Uterus (tissue), 4 donors: Measurements from ENCODE around the gene TMBIM4. TPM values are rescaled to one million over a fixed set of nuclear protein-coding genes. Genes with fewer than 3 reads are reported as not detected.
"Not testable (repeated sequence)": the region's sequence is repeated elsewhere in the genome, so short reads cannot be mapped to it uniquely, and the experiment has no call there.

Experiments
- DNase-seq, 2 donors: peaks; one replicate each; pipeline ENCODE4 v3.0.0-alpha.2; 2019 to 2020
- H3K27ac ChIP-seq, 2 donors: fragments of 200-600 bp; sonication (generic); 1 replicate in 1 of 2; 2 replicates in 1 of 2; pipeline ENCODE4 v1.5.1; 2016 to 2018
- H3K27me3 ChIP-seq, 2 donors: fragments of 200-600 bp; sonication (generic); one replicate each; pipeline ENCODE4 v1.5.1; 2018 to 2019; ENCODE audit warnings: control low read depth in 1 of 2
- H3K36me3 ChIP-seq, 2 donors: fragments of 200-600 bp; sonication (generic); one replicate each; pipeline ENCODE4 v1.5.1; 2019; ENCODE audit warnings: control low read depth in 1 of 2
- H3K4me1 ChIP-seq, 2 donors: fragments of 200-600 bp; sonication (generic); one replicate each; pipeline ENCODE4 v1.5.1; 2018 to 2019; ENCODE audit warnings: control low read depth in 1 of 2
- H3K4me3 ChIP-seq, 2 donors: fragments of 200-600 bp; sonication (generic); 1 replicate in 1 of 2; 2 replicates in 1 of 2; pipeline ENCODE4 v1.5.1; 2018 to 2019; ENCODE audit warnings: mild to moderate bottlenecking in 1 of 2
- H3K9me3 ChIP-seq, 2 donors: fragments of 200-600 bp; sonication (generic); one replicate each; pipeline ENCODE4 v1.5.1; 2019; ENCODE audit warnings: control low read depth in 1 of 2
- POLR2A ChIP-seq, 2 donors: fragments of 450-650 bp; IDR thresholded peaks; one replicate each; pipeline ENCODE4 v1.6.1; 2016; ENCODE audit warnings: antibody characterized with exemption in 2 of 2, mild to moderate bottlenecking in 1 of 2, moderate library complexity in 1 of 2
- intact Hi-C: fragments of 100-400 bp; cut with DNase I; formaldehyde crosslinking; loops from one replicate; pipeline ENCODE4 v1.15.1; 2023; ENCODE audit warnings: low total_unique reads
- total RNA-seq, 4 donors: library from RNA; depleted of rRNA in 3 of 4; stranded (reverse); fragments of >200 nt in 3 of 4; gene quantifications; one replicate each; pipeline versions ENCODE4 v1.1.0 to v1.2.4, GENCODE V29; 2014 to 2023
- TF ChIP-seq, protein P1 (sequence below), 4 experiments: fragments of 200-600 bp in 2 of 4; fragments of 450-650 bp in 2 of 4; sonication (generic) in 2 of 4; IDR thresholded peaks; one replicate each; pipeline ENCODE4 v1.5.1; 2016 to 2019; ENCODE audit warnings: antibody characterized with exemption in 4 of 4, mild to moderate bottlenecking in 2 of 4, moderate library complexity in 1 of 4
- donor health status: DM: yes; HTN: yes; CAD: no.

TMBIM4 gene, protein sequence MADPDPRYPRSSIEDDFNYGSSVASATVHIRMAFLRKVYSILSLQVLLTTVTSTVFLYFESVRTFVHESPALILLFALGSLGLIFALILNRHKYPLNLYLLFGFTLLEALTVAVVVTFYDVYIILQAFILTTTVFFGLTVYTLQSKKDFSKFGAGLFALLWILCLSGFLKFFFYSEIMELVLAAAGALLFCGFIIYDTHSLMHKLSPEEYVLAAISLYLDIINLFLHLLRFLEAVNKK
- total RNA-seq = 100 to 1,000 TPM; 102 to 187 (median 146) TPM

DNA sequence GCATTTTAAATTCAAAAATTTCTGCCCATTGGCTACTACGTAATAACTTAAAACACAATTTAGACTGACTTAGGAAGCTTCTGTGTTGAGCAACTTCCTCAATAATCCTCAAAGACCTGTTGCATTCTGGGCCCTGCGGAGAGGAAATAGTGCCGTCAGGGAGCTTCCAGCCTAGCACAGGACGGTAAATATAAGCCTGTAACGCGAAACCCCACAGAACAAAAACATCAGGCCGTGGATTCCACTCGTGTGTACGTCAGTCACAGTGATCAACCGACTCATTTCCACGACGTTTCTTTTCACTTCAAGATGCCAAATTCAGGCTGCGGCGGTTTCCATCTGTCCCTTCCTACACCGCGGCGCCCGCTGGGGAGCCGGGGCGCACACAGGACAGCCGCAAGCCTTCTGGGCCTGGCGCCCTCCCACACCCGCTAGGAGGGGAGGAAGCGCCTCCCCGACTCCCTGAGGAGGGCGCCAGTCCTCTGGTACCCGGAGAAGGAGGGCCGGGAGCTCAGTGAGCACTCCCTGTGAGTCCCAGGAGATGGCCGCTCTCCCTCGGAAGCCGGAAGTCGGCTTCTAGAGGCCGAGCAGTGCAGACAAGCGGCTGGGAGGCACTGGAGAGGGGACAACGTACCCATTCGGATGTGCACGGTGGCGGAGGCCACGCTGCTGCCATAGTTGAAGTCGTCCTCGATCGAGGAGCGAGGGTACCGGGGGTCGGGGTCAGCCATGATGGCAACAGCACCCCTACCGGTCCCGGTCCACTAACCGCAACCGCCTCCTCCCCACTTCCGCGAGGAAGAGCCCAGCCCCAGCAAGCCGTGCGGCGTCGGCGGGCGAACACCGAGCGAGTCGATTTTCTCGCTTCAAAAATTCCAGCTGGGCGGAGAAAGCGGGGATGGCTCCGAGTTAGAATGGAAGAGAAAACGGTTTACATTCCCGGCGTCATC lies at the start of gene TMBIM4:
Gene TMBIM4 (minus strand): TSS at position 776 of the 950 bp plus-strand sequence. CDS start 45 bp downstream, at position 731.
- Histone ChIP-seq H3K9me3 (no peaks in the 10 kb centered on the region), H3K4me3 (peak within 1 kb of the TSS; percentile 87 to 92), H3K36me3 (no peaks in the 10 kb centered on the region), H3K27me3 (no peaks in the 10 kb centered on the region), H3K4me1 (no peaks in the 10 kb centered on the region), H3K27ac (peak within 1 kb of the TSS; percentile 96 to 100)
- intact Hi-C loops = no loop called here
- peak; percentile 85 to 86 for DNase-seq
- peak; percentile 42 to 73 for TF ChIP-seq POLR2A (IDR thresholded peaks at IDR 0.05)
- TF ChIP-seq, protein P1, sequence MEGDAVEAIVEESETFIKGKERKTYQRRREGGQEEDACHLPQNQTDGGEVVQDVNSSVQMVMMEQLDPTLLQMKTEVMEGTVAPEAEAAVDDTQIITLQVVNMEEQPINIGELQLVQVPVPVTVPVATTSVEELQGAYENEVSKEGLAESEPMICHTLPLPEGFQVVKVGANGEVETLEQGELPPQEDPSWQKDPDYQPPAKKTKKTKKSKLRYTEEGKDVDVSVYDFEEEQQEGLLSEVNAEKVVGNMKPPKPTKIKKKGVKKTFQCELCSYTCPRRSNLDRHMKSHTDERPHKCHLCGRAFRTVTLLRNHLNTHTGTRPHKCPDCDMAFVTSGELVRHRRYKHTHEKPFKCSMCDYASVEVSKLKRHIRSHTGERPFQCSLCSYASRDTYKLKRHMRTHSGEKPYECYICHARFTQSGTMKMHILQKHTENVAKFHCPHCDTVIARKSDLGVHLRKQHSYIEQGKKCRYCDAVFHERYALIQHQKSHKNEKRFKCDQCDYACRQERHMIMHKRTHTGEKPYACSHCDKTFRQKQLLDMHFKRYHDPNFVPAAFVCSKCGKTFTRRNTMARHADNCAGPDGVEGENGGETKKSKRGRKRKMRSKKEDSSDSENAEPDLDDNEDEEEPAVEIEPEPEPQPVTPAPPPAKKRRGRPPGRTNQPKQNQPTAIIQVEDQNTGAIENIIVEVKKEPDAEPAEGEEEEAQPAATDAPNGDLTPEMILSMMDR (IDR thresholded peaks at IDR 0.05) = peak; percentile 29 to 70 (median 50)

DNA sequence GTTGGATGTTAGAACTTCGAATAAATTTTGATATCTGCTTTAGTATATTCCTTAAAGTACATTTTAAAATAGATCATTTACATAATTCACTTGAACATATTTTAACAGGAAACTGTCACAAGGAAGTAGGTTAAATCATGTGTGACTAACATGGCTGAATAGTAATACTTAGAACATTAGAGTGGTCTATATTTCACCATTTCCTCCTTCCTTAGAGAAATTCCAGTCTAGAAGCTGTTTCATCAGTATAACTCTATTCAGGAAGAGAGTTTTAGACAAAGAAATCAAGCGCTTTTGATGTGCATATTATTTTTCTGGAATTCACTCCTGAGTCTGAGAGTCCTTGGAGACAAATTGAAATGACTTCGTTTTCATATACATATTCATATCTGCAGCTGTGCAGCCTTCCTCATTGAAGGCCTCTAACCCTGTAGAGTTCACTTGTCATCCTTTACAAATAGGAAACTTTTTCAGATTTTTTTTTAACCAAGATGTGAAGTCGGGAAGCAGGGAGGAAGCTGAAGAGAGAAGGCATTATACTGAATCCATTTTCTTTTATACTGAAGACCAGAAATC lies 47.6 kb upstream of the TMBIM4 start:
- no peak for DNase-seq
- H3K27me3 ChIP-seq = no peaks in the 10 kb centered on the region
- TF ChIP-seq, protein P1 (IDR thresholded peaks at IDR 0.05) = no peak
- TF ChIP-seq POLR2A (IDR thresholded peaks at IDR 0.05) = no peak
- H3K36me3 ChIP-seq = no peaks in the 10 kb centered on the region
- H3K27ac ChIP-seq = no peak overlapping the region
- no peaks in the 10 kb centered on the region for H3K4me1 ChIP-seq
- no peak overlapping the region for H3K4me3 ChIP-seq
- intact Hi-C loops = no loop called here
- H3K9me3 ChIP-seq = no peaks in the 10 kb centered on the region

DNA sequence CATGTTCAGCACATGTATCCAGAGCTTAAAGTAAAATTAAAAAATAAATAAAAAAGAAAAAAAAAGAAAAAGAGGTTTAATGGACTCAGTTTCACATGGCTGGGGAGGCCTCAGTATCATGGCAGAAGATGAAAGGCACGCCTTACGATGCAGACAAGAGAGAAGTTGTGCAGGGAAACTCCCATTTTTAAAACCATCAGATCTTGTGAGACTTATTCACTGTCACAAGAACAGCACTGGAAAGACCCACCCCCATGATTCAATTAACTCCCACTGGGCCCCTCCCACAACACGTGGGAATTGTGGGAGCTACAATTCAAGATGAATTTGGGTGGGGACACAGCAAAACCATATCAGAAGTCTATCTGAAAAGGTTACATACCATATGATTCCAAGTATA lies 43.2 kb upstream of the TMBIM4 start:
- H3K4me3 ChIP-seq, H3K27me3 ChIP-seq, intact Hi-C loops, H3K4me1 ChIP-seq, H3K36me3 ChIP-seq, DNase-seq, H3K27ac ChIP-seq, H3K9me3 ChIP-seq: not testable (repeated sequence)

DNA sequence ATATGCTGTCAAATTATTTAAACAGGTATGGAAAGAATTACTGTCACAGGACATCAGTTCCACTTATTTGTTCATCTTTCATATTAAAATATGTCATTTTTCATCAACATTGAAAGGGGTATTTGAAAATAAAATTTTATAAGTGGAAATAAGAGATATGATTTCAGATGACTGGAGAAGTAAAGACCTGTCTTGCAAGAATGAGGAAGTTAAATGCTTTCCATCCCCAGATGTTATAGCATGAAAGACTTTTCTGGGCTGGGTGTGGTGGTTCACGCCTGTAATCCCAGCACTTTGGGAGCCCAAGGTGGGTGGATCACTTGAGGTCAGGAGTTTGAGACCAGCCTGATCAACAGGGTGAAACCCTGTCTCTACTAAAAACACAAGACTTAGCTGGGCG lies 41.8 kb upstream of the TMBIM4 start:
- DNase-seq, H3K36me3 ChIP-seq, H3K9me3 ChIP-seq, H3K27me3 ChIP-seq, intact Hi-C loops, H3K27ac ChIP-seq, H3K4me3 ChIP-seq, H3K4me1 ChIP-seq: not testable (repeated sequence)

DNA sequence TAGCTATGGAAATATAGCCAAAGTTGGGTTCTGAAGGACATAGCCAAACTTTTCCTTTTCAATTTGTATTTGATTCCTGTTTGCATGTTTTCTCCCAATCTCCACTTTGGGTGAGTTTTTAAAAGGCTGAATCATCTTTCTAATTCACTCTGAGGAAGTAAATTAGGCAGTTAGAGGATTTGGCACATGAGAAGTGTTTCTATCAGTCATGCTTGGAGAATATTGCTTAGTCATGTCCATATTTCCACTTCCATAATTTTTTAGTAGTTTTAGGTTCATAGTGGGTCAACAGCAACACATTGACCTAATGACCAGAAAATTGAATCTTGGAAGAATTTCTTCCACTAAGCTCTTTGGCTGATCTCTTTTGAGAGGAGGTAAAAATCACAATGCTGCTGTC lies 41.0 kb upstream of the TMBIM4 start:
- Histone ChIP-seq H3K9me3 (no peaks in the 10 kb centered on the region), H3K4me3 (no peak overlapping the region), H3K27me3 (no peaks in the 10 kb centered on the region), H3K36me3 (no peaks in the 10 kb centered on the region), H3K27ac (no peak overlapping the region), H3K4me1 (no peaks in the 10 kb centered on the region)
- intact Hi-C loops = no loop called here
- TF ChIP-seq, protein P1 (IDR thresholded peaks at IDR 0.05) = no peak
- TF ChIP-seq POLR2A (IDR thresholded peaks at IDR 0.05) = no peak
- no peak for DNase-seq

DNA sequence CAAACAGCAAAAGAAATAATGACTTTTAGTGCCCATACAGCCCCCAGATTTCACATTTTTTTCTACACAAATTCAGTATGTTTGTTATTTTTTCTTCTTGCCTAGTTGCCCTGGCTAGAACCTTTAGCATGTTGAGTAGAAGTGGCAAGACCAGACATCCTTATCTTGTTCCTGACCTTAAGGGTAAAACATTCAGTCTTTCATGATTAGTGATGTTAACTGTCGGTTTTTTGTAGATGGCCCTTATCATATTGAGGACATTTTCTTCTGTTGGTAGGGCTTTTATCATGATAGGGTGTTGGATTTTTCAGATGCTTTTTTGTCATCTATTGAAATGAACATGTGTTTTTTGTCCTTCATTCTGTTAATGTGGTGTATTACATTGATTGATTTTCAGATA lies 36.3 kb upstream of the TMBIM4 start:
- intact Hi-C loops = no loop called here
- Histone ChIP-seq H3K9me3 (no peaks in the 10 kb centered on the region), H3K27me3 (no peaks in the 10 kb centered on the region), H3K4me1 (no peaks in the 10 kb centered on the region), H3K27ac (no peak overlapping the region), H3K36me3 (no peaks in the 10 kb centered on the region), H3K4me3 (no peak overlapping the region)
- no peak for TF ChIP-seq POLR2A (IDR thresholded peaks at IDR 0.05)
- TF ChIP-seq, protein P1 (IDR thresholded peaks at IDR 0.05) = no peak
- no peak for DNase-seq
